GM19463 (cell line): ENCODE measurements around the gene ATP1A4.

Experiments
- ATAC-seq: cut with Tn5 transposase; IDR thresholded peaks from one replicate; pipeline ENCODE4 v1.9.1; 2021; ENCODE audit warnings: mild to moderate bottlenecking, moderate library complexity; ENCODE audit not compliant: unreplicated experiment

ATP1A4 gene

DNA sequence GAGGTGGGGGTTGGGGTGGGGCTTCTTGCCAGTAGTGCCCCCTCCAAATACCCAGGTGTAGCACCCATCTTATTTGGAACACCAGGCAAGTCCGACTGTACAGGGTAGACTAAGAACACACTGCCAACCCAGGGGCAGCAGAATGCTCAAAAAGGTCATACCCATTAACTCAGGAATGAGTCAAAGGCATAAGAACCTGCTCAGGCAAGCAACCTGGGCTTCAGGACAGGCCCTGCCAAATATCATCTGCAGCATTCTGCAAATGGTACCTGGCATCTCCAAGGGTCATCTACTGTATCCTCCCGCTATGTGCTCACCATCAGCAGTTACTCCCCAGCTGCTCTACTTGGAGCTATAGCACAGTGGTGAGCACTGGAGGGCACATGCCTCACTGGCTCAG is 73.2 kb downstream of the ATP1A4 start:
- no peak for ATAC-seq

DNA sequence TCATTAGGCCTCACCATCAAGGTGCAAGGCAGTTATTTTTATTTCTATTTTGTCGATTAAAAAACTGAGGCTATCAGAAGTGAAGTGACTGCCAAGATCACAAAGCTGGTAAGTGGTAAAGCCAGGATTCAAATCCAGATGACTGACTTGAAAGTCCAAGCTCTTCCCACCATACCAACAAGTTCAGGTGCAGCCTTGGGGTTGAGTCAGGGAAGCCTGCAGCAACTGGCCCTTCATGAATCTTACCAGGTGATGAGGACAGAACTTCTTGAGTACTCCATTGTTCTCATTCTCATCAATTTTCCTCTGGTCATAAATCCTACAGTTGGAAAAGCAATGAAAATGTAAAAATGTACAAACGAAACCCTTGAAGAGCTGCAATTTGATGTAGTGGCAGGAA is 73.9 kb downstream of the ATP1A4 start:
- ATAC-seq: no peak

DNA sequence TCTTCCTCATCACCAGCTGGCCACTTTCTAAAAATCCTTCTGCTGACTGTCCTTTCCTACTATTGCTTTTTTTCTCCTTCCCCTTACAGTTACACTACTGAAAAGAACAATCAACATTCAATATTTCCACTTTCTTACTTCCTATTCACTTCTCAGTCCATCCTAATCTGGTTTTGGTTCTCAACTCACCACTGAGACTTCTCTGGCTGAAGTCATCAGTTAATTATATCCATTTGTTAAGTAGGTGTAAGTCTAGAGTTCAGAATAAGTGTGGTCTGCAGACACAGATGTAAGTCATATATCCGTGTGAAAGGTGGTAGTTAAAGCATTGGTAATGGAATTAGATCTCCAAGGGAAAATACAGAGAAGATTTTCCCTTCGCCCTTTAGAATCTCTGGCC is 75.2 kb downstream of the ATP1A4 start:
- ATAC-seq: no peak

DNA sequence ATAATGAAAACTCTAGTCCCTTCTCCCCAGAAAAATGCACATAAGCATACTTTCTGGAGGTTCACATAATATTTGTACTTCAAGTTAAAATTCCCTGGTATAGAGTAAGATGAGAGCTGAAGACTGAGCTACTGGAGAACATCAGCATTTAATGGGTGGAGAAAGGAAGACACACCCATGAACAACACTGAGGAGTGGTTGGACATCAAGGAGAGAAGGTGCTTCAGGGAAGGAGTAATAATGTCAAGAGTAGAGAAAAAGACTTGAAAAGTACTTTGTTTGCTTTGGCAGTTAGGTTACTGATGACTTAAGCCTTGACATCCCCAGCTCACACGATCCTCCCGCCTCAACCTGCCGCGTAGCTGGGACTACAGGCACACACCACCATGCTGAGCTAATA is 75.6 kb downstream of the ATP1A4 start:
- ATAC-seq: no peak

DNA sequence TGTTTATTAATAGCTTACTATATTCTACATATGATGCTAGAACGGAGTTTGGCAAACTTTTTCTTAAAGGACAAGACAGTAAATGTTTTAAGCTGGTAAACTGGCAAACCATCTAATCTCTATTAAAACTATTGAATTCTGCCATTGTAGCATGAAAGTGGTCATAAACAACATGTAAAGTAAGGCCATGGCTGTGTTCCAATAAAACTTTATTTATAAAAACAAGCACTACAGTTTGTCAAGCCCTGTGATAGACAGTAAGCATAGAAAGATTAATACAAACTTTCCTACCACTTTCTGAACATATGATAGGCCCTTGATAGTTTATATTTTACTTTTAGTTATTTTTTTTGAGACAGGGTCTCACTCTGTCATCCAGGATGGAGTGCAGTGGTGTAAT is 76.2 kb downstream of the ATP1A4 start:
- no peak for ATAC-seq

DNA sequence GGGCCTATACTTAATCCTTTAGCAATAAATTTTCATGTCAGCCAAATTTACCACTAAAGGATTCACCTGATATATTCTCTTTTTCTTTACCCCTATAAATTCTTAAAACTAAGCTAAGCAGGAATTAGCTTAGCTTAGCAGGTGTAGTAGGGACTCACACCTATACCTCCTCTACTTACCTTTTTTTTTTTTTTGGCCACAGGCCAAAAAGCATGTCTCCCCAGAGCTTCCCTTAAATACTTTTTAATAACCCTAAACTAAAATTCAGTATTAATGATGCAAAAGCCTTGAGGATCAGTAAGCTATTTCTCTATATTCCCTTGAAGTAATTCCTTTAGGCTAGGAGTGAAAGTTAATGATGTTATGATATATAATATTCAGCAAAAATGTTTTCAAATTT is 77.0 kb downstream of the ATP1A4 start:
- no peak for ATAC-seq

DNA sequence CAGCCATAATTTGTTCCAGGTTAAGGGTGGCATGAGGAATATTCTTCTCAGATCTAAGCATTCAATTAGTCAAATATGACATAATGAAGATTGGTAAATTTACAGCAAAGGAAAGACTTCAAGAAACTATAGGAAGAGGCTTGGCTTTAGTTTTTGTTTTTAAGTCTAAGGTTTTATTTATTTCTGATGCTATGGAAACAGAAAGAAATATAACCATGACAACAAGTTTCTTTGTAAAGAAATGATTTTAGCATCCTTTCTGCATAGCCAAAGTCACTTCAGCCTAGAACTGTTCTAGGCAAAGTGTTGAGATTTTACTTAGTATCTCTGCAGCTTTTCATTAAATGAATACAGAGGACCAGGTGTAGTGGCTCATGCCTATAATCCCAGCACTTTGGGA is 81.5 kb downstream of the ATP1A4 start:
- no peak for ATAC-seq
